Epidermal melanocyte (primary cell): ENCODE measurements around the gene TRMT1.

Experiments
- DNase-seq: peaks from one replicate; pipeline ENCODE4 v3.0.0; 2011; ENCODE audit warnings: low spot score; ENCODE audit not compliant: insufficient read length

Gene TRMT1

DNA sequence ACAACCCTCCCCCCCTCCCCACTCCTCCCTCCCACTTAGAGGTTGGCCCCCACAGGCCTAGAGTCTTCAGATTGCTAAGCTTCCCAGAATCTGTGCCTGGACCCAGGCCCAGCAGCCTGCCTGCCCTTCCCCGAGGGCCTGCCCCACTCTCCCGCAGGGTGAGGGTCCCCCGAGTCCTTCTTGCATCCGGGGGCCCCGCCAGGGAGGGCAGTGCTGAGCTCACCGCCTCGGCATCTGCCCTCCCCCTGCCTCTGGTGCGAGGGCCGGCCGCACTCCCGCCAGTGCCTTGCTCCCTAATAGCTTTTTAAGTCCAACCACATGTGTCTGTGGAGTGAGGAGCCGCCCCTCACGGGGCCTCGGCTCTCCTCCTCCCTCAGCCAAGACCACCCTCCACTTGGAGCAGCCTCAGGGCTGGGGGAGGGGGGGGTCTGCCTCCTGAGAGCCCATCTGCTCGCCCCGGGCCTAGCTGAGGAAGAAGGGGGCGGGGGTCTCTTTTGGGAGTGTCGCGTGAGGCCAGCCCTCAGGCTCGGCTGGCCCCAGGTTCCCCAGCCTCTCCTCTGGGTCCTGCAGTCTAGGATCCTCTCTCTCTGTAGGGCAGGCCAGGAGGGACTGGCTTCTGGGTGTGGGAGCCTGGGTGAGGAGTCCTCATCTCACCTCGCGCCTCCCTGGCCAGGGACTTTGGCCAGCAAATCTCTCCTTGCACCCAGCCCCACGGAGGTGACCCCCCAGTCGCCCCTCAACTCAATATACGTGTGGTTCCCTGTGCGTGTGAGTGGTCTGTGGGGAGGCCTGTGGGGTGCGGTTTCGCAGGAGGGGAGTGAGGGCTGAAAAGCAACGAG lies 61.1 kb downstream of the TRMT1 start:
- DNase-seq = peak; percentile 57
